NCI-H2171 (cell line): Measurements from ENCODE around the gene ARHGEF40.

Experiments
- DNase-seq: peaks from one replicate; lab custom pipeline; 2025; lab: John Stamatoyannopoulos, UW

The ARHGEF40 gene

DNA sequence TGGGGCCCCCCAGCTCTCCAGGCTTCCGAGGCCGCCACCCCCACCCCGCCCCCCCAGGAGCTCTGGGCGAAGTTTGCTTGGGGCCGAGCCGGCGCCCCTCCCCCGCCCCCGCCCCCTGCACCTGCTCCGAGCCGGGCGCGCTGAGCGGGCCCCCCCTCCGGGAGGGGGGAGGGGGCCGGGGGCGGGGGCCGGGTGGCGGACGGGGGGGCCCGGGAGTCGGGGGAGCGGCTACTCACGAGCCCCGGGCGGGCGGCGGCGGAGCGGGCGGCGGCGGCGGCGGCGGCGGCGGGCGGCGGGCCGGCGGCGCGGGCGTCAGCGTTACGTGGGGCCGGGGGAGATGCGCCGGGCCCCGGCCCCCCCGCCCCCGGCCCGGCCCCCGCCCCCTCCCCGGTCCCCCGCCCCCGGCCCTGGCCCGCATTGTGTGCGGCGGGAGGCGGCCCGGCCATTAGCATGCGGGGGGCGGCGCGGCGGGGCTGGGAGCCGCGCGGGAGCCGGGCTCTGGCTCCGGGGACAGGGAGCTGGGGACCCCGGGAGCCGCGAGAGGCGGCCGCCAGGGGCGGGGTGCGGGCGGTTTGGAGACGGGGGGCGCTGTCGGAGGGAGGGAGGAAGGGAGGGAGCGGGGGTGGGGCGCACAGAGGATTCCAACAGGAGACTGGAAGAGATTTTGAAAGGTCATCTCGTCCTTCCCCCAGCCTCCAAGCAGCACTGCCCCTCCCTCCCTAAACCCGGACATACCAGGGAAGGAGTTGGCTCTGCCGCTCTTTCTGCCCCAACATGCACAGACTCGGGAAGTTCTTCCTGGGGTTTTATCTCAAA is 28.2 kb downstream of the ARHGEF40 start, which contains the start of gene ZNF219:
Gene ZNF219 (minus strand): TSS at position 580 of the 816 bp plus-strand sequence. CDS start 5,064 bp downstream, outside the sequence.
- peak; percentile 81 for DNase-seq

DNA sequence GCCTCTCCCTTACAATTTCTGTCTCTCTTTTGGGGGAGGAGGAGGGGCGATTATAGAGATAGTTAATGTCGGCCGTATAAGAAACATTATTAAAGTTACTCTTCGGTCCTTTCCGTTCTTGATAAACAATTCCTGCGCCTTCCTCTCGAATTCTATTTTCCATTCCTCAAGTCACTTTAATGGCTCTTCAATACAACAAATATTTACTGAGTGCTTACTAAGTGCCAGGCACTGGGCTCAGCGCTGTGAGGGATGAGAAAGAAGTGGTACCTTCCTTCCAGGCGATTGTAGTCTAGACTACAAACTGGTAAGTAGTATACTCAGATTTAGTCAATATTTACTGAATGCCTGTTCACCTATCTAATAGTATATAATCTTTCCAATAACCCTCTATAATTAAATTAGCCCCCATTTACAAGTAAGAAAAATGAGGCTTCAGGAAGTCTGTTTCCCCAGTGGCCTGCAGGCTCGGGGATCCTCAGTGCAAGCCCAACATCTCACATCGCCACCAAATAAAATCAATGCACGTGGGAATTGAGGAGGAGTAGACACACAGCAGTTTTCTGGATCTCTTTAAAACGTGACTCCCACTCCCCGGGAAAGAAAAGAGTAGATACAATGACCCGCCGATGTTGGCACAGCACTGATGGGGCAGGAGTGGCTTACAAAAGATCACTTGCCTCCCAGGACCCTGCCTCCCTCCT is 28.9 kb downstream of the ARHGEF40 start:
- no peak for DNase-seq

DNA sequence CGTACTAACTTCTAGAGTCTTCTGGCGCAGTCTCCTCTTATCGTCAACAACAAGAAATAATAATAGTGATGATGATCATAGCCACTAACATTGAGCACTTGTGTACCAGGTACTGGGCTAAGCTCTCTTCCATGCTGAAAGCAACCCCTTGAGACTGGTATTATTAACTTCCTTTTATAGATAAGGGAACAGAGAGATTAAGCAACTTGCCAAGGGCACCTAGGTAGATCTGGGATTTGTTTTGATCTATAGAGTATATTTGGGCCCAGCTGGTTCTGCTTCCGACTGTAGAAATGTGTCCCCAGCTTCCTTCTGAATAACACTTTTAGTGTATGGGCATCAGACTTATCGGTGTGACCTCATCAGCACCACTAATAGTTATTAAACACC is 29.5 kb downstream of the ARHGEF40 start:
- no peak for DNase-seq

DNA sequence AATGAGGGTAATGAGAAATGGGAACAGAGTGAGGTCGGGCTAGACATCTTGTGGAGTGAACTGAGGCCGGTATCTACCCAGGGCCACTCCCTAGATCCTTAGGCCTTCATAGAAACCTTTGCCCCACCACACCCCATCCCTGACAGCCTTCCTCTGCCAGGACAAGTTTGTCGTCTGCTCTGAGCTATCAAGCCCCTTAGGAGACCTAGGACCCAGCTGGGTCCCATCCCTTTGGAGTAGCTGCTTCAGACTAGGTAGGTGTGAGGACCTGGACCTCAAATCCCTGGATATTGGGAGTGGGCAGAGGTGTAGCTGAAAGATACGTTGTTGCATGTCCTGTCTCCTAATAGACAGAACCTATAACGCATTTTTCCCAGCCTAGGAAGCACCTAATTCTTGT is 30.8 kb downstream of the ARHGEF40 start, which contains the start of gene TMEM253:
Gene TMEM253 (plus strand): TSS at position 136 of the 400 bp plus-strand sequence. CDS start 278 bp downstream, outside the sequence.
- no peak for DNase-seq

DNA sequence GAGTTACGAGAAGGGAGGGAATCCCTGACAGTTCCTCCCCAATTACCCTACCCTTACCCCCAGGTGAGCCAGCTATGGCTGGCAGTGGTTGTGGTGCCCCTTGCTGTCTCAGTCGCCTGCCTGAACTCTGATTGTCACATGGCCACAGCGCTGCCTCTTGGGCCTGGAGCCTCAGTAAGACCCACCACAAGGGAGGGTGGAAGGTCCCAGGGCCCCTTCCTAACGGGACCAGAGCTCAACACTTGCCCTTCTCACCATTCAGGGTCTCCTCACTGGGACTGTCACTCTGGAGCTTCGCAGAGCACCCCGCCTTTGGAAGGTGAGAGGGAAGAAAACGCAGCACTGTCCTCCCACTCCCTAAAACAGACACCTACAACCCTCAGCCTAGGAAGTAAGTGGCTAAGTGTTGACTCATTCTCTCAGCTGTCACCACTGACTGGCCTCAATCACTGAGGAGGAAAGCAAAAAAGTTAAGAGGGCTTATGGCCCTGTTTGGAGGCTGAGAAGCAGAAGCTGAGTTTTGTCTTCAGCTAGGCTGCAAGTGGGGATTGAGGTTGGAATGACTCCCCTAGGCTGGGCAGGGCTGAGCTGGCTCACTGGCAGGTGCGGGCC is 31.8 kb downstream of the ARHGEF40 start:
- no peak for DNase-seq

DNA sequence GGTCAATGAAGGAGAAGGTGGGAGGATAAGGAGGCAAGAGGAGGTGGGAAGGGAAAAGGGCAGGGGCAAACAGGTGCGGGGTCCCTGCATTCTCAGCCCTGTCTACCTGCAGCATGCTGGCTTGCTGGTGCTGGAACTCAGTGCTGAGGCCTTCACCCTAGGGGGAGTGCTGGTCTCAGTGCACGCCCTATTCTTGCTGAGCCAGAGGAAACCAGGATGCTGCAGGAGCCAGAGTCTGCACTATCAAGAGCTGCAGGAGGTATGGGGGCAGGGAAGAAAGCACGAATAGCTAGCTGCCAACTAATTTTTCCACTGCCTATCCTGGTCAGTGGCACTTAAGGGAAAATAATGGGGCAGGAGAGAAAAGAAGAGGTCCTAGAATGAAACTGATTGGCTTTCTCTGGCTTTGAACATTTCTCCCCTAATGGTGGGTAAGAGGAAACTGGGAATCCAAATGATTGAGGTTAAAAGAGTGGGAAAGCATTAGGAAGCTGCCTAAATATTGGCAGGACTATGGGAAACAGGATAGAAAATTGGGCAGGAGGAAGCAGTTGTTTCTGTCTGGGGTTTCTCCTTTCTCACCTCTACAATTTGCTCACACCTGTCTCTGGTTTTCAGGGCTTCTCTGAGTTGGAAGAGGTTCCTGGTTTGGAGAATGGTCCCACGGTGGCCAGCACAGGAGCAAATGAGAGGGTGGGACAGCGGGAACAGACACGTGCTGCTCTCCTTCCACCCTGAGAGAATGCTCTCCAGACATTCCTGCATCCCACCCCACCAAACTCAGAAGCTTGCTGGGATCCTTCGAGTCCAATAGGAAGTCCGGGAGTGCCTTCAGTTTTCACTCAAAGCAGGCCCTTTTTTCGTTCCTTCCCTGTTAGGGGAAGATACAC is 32.7 kb downstream of the ARHGEF40 start:
- no peak for DNase-seq

DNA sequence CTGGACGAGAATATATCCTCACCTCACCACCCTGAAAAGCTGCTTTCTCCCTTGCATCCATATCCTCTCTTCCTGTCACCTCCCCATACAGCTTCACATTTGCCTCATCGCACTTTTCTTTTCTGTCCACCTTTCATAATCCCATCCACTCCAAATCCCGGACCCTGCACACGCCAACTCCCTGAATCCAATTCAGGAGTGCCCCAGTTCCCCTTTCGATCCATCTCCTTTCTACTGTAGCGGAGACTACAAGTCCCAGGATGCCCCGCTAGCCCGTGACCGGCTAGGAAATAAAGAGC is 33.3 kb downstream of the ARHGEF40 start:
- DNase-seq, result no peak

DNA sequence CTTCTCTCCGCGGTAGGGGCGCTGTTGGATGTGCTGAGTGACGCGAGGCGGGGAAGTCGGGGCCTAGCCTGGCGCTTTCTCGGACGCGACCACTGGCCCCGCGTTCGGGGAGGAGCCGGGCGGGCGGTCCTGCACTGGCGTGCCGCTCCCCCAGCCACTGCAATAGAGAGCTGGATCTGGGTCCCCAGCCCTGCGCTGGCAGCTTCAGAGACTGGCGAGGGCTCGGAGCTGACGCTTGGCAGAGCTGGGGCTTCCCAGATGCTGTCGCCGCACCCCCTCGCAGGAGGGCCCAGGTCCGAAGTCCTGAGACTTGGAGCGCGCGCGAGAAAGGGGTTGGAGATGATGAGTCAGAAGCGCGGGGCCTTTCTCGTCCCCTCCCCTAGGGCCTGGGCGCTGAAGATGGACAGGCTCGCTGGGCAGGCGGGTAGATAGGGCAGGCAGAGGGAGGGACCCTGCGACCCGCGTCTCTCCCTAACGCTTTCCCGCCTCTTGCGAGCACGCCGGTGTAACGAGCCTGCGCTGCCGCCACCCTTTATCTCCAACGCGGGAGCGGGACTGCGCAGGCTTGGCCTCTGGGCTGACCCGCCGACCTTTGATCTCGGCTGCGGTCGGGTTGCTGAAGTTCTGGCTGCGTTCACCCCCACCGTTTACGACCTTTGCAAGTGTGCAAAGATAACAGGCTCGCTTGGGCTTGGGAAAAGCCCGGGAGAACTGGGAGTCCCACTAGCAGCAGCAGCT is 33.8 kb downstream of the ARHGEF40 start:
- DNase-seq, result peak; percentile 100

DNA sequence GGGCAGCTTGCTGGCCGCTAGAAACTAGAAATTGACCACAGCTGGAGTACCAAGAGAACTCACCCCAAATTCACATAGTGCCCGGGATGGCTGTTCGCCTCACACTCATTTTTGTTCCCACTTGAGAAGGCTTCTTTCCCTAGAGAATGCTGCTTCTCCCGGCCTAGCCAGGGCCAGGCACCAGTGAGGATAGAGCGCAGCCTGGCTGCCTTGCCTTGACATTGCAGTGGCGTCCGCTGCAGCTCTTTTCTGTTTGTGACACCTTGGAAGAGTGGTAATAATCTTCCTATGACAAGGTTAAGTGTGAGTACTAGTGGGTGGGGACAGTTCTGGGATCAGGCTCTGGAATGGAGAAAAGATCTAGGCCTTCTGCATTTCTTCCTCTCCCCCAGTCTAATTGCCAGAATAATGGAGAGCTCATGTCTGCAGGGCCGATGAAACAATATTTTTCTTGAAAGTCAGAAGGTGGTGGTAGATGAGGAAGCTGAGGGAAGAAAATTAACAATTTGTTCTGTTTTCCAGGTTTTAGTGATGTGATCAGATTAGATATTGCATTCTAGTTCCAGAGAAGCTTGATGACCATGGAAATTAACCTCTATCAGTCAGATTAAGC is 34.5 kb downstream of the ARHGEF40 start:
- peak; percentile 99 for DNase-seq

DNA sequence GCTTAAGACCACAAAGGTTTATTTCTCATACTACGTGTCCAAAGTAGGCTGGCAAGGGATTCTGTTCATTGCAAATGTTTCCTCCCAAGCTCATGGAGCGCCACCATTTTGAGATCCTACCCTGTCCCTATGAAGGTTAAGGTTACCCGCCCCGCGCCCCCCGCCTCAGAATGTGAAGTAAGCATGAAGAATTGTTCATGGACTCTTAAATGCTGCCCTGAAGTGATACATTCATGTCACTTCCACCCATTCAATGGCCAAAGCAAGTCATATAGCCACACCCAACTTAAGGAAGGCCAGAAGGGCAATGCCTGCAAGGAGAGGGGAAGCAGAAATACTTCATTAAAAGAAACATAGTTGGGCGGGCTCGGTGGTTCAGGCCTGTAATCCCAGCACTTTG is 35.0 kb downstream of the ARHGEF40 start:
- DNase-seq, result no peak

DNA sequence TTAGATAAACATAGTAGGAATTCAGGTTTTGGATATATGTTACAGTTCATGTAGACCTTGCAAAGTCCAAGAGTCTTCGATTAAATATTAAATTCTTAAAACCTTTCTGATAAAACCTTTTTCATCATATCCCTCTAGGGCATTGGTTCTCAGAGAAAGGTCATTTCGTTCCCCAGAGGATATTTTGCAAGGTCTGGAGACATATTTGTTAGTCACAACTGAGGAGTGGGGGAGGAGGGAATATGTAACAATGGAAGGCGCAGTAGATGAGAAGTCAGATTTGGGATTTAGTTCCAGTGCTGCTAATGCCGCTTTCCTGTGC is 36.0 kb downstream of the ARHGEF40 start:
- no peak for DNase-seq

DNA sequence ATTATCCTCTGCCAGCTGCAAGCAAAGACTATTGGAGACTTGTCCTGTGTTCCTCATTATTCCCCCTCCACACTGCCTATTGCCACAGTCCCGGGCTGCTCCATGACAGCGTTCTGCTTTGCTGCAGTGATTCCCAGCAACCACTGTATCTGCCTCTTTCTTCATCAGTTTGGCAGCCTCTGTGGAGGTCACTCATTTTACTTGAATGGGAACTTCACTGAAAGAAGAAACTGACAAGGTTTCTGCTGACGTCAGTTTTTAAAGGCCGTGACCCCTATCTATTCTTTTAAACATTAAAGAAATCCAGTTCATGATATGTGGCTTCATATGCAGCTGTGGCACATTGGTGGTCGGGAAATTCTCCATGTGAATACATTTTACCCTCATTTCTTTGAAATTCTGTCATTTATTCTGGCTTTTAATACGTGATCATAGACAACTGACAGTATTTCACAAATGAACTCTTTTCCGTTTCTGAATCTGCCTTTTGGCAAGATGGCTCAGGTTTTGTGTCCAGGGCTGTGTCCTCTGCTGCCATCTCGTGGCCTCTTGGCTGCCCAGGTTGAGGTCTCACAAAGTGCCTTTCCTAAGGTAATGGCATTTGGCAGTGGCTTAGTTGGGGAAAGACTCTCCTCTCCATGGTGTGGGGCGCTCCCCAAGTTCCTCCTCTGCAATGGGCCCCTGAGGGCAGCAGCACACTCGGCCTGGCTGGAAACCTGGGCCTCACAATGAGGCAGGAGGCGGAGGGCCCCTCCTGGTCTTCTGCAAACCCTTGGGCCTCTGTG is 36.6 kb downstream of the ARHGEF40 start:
- DNase-seq, result peak; percentile 87

DNA sequence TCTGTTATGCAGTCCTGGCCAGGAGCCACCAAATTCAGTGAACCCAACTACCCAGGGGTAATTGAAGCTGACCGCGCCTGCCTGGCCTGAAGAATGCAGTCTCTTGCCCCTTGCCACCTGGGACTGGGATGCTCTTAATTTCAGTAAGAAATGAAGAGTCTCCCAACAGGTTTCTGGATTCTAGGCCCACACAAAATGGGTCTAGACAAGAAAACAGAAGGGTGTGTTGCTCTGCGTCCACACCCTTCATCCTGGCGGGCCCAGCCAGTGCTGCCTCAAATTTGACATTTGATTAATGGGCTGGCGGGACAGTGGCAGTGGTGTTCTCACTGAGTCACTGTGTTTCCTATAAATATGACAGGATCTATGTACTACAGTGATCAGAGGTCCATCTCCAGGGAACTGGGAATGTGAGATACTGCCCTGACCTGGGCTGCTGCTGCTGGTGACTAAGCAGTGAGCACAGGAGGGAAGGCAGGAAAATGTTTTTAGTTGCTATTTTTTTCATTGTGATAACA is 37.2 kb downstream of the ARHGEF40 start:
- no peak for DNase-seq

DNA sequence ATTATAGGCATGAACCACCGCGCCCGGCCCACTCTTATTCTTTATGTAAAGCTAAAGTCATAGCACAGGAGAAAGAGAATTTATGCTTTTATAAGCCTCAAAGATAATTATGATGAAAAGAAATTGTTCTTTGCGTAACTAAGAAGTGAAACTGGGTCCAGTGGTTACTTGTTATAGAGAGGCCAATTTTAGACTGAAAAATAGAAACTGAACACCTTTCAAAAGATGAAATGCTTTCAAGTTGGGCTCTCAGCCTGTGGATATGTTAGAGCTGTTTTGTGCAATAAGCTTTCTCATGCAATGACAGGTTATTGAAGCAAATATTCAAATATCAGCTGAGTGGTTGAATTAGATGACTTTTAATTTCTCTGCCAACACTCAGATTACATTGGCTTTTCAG is 38.7 kb downstream of the ARHGEF40 start:
- DNase-seq, result no peak

DNA sequence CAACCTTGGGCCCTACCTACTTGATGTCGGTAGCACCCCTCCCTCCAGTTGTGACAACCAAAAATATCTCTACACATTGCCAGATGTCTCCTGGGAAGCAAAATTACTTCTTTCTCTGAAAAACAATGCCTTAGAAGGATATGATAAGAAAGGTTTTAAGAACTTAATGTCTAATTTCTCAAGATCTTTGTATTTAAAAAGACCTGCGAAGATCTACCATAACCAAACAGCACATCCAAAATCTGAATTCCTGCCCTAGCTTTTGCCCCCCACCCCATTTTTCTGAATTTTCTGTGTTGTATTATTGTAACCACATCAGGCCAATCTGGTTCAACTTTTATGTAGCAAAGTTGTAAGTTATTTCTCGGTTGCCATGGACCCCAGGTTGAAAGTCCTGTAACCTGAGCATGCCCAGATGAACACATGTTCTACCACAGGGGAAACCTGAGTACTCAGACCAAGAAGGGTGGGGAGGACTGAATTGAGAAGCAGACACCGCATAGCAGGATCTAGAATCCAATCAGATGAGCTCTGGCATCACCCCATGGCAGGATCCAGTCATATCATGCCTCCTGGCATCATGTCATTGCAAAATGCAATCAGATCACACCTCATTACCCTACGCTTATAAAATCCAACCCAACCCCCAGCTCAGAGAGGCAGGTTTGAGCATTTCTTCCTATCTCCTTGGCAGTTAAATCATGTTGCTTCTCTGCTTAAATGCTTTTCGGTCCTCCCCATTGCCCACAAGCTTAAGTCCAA is 39.5 kb downstream of the ARHGEF40 start:
- DNase-seq, result peak; percentile 93

DNA sequence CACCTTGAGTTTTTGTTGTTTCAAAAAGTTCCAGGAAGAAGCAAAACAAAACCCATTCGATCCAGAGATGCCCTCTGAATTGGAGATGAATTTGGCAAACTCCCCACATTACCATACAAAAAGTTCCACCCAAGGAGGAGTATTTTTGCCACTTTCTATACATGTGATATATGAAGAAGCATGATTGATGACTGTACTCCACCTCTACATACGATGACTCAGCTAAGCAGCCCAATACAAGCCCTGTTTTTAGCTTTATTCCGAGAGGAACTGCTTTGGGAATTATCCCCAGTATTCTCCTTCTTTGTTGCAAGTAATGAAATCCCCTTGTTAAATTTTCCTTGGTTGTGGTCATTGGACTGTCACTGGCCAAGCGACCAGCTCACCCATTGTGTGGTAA is 42.2 kb downstream of the ARHGEF40 start:
- no peak for DNase-seq

DNA sequence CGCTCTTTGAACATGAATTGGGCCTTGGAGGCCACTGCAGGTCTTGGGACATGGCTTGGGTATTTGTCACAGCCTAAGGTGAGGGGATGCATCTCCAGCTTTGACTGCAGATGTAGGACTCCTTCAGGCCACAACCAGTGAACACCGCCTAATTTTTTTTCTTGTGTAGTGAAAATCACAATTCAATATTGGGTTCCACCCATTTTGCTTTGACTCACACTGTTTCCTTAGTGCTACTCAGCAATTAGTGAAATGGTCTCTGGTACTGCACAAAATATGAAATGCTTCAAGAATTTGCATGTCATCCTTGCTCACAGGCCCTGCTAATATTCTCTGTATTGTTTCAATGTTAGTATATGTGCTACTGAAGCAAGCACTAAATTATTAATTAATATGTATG is 43.3 kb downstream of the ARHGEF40 start:
- no peak for DNase-seq

DNA sequence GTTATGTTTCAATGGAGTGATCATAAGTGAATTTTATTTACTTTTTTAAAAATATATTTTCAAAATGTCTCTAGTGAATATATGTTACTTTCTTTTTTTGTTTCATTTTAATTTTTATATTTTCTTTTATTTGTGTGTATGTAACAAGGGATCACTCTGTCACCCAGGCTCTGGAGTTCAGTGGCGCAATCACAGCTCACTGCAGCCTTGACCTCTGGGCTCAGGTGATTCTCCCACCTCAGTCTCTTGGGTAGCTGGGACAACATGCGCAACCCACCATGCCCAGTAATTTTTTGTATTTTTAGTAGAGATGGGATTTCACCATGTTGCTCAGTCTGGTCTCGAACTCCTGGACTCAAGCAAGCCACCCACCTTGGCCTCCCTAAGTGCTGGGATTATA is 48.8 kb downstream of the ARHGEF40 start:
- DNase-seq, result no peak

DNA sequence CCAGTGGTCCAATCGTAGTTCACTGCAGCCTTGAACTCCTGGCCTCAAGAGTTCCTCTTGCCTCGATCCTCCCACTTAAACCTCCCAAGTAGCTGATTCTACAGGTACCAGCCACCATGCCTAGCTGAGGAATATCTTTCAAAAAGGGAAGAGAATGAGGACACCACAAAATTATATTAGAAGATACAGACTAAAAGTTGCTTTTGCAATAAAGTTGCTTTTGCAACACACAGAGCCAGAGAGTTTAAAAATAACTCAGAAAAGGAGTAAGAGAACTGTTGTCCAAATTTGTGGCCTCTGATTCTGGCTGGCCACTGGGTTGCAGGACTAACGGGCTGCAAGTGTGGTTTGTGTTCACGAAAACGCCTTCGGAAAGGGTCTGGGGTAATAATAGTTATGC is 50.6 kb downstream of the ARHGEF40 start:
- DNase-seq, result no peak
